Heart left ventricle (tissue), 16 donors: ENCODE measurements around the gene NLK. TPM values are rescaled to one million over a fixed set of nuclear protein-coding genes. Genes with fewer than 3 reads are reported as not detected.

Experiments
- ATAC-seq, 4 donors: fragments of 200-7000 bp; cut with Tn5 transposase; one replicate each; pipeline ENCODE4 v1.9.1; 2020 to 2022; ENCODE audit warnings: moderate library complexity in 4 of 4, mild to moderate bottlenecking in 3 of 4, moderate number of reproducible peaks in 1 of 4
- DNase-seq, 5 donors: peaks; one replicate each; pipeline ENCODE4 v3.0.0-alpha.2; 2020
- H3K27ac ChIP-seq, 12 donors: fragments of 200-600 bp; sonication (generic) in 4 of 12; one replicate each; pipeline versions ENCODE4 v1.5.0 to v1.8.0; 2016 to 2022; ENCODE audit warnings: mild to moderate bottlenecking in 2 of 12
- H3K27me3 ChIP-seq, 9 donors: fragments of 200-600 bp; sonication (generic) in 2 of 9; one replicate each; pipeline versions ENCODE4 v1.5.1 to v1.8.0; 2016 to 2022; ENCODE audit warnings: mild to moderate bottlenecking in 3 of 9
- H3K36me3 ChIP-seq, 9 donors: fragments of 200-600 bp; sonication (generic) in 2 of 9; one replicate each; pipeline versions ENCODE4 v1.5.0 to v1.8.0; 2018 to 2022; ENCODE audit warnings: mild to moderate bottlenecking in 2 of 9
- H3K4me1 ChIP-seq, 12 donors: fragments of 200-600 bp; sonication (generic) in 4 of 12; one replicate each; pipeline versions ENCODE4 v1.5.0 to v1.8.0; 2016 to 2022; ENCODE audit warnings: mild to moderate bottlenecking in 3 of 12
- H3K4me3 ChIP-seq, 12 donors: fragments of 200-600 bp; sonication (generic) in 4 of 12; one replicate each; pipeline versions ENCODE4 v1.5.0 to v1.8.0; 2017 to 2022; ENCODE audit warnings: mild to moderate bottlenecking in 9 of 12, moderate library complexity in 4 of 12
- H3K9me3 ChIP-seq, 12 donors: fragments of 200-600 bp; sonication (generic) in 4 of 12; one replicate each; pipeline versions ENCODE4 v1.5.0 to v1.8.0; 2016 to 2022; ENCODE audit warnings: mild to moderate bottlenecking in 1 of 12
- POLR2A ChIP-seq, 2 donors: fragments of 450-650 bp; IDR thresholded peaks; one replicate each; pipeline ENCODE4 v1.6.1; 2017; ENCODE audit warnings: antibody characterized with exemption in 2 of 2, mild to moderate bottlenecking in 2 of 2, moderate library complexity in 2 of 2
- WGBS, 4 donors: extraction: QIAGEN DNeasy Blood & Tissue Kit in 2 of 4; methylation state at CpG; one replicate each; pipeline versions ENCODE4 v1.1.5 to v1.1.7; 2013 to 2018; 5-methylcytosine and 5-hydroxymethylcytosine counted together
- intact Hi-C, 10 donors: fragments of 100-400 bp; cut with DNase I; formaldehyde crosslinking; loops; one replicate each; pipeline versions ENCODE4 v1.11.1 to v1.14.2; 2022
- polyA plus RNA-seq, 2 donors: library from polyadenylated mRNA; stranded (reverse); fragments of 200-250 nt; gene quantifications; one replicate each; pipeline ENCODE4 v1.2.3, GENCODE V29; 2013
- total RNA-seq, 9 donors: library from RNA; depleted of rRNA in 2 of 9; stranded (reverse); fragments of >200 nt in 2 of 9; fragmentation: NEBNext Ultra II Directional in 3 of 9; extraction: Animal tissue kit (Norgen Biotek cat#: 25700) in 3 of 9; gene quantifications; one replicate each; pipeline versions ENCODE4 v1.1.0 to v1.2.4, GENCODE V29; 2016 to 2023
- TF ChIP-seq, protein P1 (sequence below), 12 donors: fragments of 200-600 bp; sonication (generic) in 4 of 12; IDR thresholded peaks; one replicate each; pipeline versions ENCODE4 v1.5.0 to v1.8.0; 2018 to 2022; ENCODE audit warnings: antibody characterized with exemption in 12 of 12, mild to moderate bottlenecking in 5 of 12
- donor health status: ischemic (EF 13 %, LVEDD 7.1; RV severe dilation, severe dysfunction).
- donor health status: healthy with polysubstance abuse.
- donor health status: DM: no; HTN: yes; CAD: no.
- donor health status: DM: no; HTN: no; CAD: no.
- donor health status: ischemic (EF 25% LVEDD 6.9; RV normal size, moderate dysfunction).
- donor health status: ischemic (EF 25% LVEDD 5.7; RV mildly dilated, moderate dysfunction).
- donor health status: healthy.
- donor health status: DM: yes; HTN: yes; CAD: no.
- donor health status: ischemic (EF 35%, LVEDD 5.7; RV mildly dilated, moderate dysfunction).
- donor health status: nonischemic (EF 11% LVEDD 7.7; RV severe dilation, severe dysfunction).
- donor health status: DM: yes; HTN: yes; CAD: no.
- donor health status: PGD.
- donor health status: ischemic (EF 29% LVEDD 5.4; RV normal size, mild dysfunction).
- donor health status: nonischemic (EF 23%, LVEDD 6.1; RV moderate dilation, normal function).

The NLK gene
- total and polyA plus RNA-seq, 11 donors: 8.1 to 29.1 (median 20.0) TPM

DNA sequence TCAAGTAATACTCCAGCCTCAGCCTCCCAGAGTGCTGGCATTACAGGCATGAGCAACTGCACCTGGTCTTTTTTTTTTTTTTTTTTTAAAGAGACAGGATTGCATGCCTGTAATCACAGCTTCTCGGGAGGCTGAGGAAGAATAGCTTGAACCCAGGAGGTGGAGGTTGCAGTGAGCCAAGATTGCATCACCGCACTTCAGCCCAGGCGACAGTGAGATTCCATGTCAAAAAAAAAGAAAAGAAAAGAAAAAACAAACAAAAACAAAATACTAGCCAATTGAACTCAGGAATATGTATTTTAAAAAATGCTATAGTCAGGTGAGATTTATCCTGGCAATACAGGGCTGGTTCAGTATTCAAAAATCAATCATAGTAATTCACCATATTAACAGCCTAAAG, 158.8 kb downstream of the NLK start:
- Histone ChIP-seq H3K36me3 (peaks cover 0 to 24% (median 17%) of the 10 kb centered on the region in 9 donors), H3K4me1 (peaks cover 0 to 7% (median 0%) of the 10 kb centered on the region in 12 donors), H3K27ac (no peak overlapping the region), H3K27me3 (no peaks in the 10 kb centered on the region), H3K9me3 (no peaks in the 10 kb centered on the region), H3K4me3 (no peak overlapping the region)
- no peak for DNase-seq
- no peak for TF ChIP-seq POLR2A (IDR thresholded peaks at IDR 0.05)
- TF ChIP-seq, protein P1, sequence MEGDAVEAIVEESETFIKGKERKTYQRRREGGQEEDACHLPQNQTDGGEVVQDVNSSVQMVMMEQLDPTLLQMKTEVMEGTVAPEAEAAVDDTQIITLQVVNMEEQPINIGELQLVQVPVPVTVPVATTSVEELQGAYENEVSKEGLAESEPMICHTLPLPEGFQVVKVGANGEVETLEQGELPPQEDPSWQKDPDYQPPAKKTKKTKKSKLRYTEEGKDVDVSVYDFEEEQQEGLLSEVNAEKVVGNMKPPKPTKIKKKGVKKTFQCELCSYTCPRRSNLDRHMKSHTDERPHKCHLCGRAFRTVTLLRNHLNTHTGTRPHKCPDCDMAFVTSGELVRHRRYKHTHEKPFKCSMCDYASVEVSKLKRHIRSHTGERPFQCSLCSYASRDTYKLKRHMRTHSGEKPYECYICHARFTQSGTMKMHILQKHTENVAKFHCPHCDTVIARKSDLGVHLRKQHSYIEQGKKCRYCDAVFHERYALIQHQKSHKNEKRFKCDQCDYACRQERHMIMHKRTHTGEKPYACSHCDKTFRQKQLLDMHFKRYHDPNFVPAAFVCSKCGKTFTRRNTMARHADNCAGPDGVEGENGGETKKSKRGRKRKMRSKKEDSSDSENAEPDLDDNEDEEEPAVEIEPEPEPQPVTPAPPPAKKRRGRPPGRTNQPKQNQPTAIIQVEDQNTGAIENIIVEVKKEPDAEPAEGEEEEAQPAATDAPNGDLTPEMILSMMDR (IDR thresholded peaks at IDR 0.05): no peak
- 79 to 89% (median 84%) methylated on average over 3 of the region's 3 CpGs for WGBS, 4 donors
- ATAC-seq: no peak
- intact Hi-C loops: no loop called here

DNA sequence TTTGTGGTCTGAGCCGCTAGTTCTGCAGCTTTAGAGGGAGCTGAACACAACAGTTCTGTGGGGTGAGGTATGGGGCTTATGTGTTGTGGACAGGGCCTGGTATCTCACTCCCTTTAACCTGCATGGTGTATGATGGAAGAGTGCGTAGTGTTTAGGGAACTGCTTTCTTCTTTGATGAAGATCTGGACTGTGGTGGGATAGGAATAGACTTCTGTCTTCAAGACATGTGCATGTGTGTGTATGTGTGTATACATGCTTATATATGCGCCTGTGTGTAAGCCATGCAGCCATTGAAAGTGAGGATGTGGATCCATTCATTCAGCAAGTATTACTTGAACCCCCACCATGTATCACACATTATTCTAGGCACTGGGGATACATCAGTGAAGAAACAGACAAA, 161.8 kb downstream of the NLK start:
- no peaks in the 10 kb centered on the region for H3K4me1 ChIP-seq
- intact Hi-C loops: no loop called here
- no peak overlapping the region for H3K4me3 ChIP-seq
- no peak for TF ChIP-seq POLR2A (IDR thresholded peaks at IDR 0.05)
- TF ChIP-seq, protein P1 (IDR thresholded peaks at IDR 0.05): no peak
- H3K36me3 ChIP-seq: no peaks in the 10 kb centered on the region
- DNase-seq: no peak
- no peaks in the 10 kb centered on the region for H3K9me3 ChIP-seq
- no peak overlapping the region for H3K27ac ChIP-seq
- H3K27me3 ChIP-seq: no peaks in the 10 kb centered on the region
- no peak for ATAC-seq
- WGBS, 4 donors: 92 to 97% (median 95%) methylated on average over 3 of the region's 3 CpGs

DNA sequence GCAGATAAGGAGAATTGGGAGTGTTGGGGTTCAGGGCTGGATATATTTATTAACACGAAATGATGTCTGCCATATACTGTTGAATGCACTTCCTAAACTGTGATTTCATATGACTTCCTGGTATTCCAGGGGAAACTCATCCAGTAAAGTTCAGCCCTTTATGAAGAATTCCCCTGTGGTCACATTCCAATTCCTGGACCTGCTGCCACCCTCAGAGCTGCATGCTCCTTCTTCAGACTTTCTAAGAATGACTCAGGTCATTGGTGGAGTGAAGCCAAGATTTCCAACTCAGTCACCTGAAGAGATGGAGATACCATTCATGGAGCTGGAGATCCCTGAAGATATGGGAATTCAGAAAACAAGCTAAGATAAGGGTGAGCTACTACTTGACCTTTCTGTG, 162.3 kb downstream of the NLK start:
- Histone ChIP-seq H3K4me3 (no peak overlapping the region), H3K4me1 (no peaks in the 10 kb centered on the region), H3K36me3 (no peaks in the 10 kb centered on the region), H3K27me3 (no peaks in the 10 kb centered on the region), H3K27ac (no peak overlapping the region), H3K9me3 (no peaks in the 10 kb centered on the region)
- DNase-seq (no peak), ATAC-seq (no peak)
- intact Hi-C loops: no loop called here
- WGBS, 4 donors: 62 to 80% (median 69%) methylated on average over 1 of the region's 1 CpG
- TF ChIP-seq, protein P1 (IDR thresholded peaks at IDR 0.05): no peak
- TF ChIP-seq POLR2A (IDR thresholded peaks at IDR 0.05): no peak

DNA sequence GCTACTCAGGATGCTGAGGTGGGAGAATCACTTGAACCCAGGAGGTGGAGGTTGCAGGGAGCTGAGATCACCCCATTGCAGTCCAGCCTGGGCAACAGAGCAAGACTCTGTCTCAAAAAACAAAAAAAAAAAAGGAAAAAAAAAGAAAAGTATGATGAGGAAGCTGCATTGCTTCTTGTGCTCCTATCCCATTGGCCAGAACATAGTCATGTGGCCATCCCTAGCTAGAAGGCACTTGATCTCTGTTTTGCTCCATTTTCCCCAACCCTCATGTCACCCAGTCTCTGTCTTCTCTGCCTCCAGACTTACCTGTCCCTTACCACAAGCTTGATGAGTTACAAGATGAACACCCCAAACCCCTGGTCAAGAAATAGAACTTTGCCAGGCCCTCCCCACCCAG, 163.8 kb downstream of the NLK start:
- Histone ChIP-seq H3K27ac (no peak overlapping the region), H3K4me1 (no peaks in the 10 kb centered on the region), H3K4me3 (no peak overlapping the region), H3K27me3 (no peaks in the 10 kb centered on the region), H3K36me3 (no peaks in the 10 kb centered on the region), H3K9me3 (peaks cover 0 to 4% (median 0%) of the 10 kb centered on the region in 12 donors)
- intact Hi-C loops: no loop called here
- TF ChIP-seq, protein P1 (IDR thresholded peaks at IDR 0.05): no peak
- TF ChIP-seq POLR2A (IDR thresholded peaks at IDR 0.05): no peak
- DNase-seq: no peak
- no peak for ATAC-seq
